ENCODE data around the gene PDLIM5.

DNA sequence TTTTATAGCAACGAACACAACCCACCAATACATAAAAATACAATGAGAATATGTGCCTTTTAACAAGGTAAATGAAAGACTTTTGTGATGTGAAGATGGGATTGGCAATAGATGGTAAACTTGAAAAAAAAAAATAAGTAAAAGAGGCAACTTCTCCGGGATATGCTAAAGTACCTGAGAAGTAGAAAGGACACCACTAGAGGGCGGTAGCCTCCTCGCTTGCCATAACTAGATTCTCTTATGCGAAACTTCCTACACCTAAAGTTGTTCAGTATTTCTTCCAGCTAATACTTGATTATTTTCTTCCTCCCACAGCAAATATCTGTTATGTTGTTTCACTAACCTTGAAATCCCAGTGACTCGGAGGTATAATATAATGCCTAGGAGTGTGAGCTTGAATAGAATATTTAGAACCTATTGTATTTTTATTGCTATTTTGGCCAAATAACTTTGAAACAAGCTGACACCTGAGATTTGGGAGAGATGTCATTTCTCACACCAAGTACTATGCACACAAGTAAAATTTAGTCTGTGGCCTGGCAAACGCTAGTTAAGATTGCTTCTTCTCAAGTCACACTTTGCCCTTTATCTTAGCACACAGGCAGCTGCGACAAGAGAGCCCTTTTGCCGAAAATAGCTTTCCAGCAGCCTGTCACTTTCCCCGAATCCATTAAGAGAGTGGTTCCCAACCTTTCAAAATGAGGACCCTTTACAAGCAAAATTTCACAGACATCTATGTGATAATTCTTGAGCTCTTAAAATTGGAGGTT is 44.9 kb upstream of the PDLIM5 start:
- TF ChIP-seq CTCF (IDR thresholded peaks at IDR 0.05) = peak; percentile 84 to 96 (median 90)
- TF ChIP-seq POLR2A (IDR thresholded peaks at IDR 0.05) = no peak
